MCF 10A (cell line): ENCODE data around the gene CPN2. TPM values are rescaled to one million over a fixed set of nuclear protein-coding genes. Genes with fewer than 3 reads are reported as not detected.

Experiments
- BruUV-seq: library from RNA; stranded (reverse); fragments of 400-500 nt; replicated peaks from 2 replicates; lab custom pipeline; 2021; lab: Mats Ljungman, UMichigan
- CTCF ChIA-PET: fragments of 300-600 bp; sonication (Branson Sonifier 250); formaldehyde crosslinking; extraction: SDS; loops from one replicate; lab custom pipeline; 2021; ENCODE audit warnings: antibody characterized with exemption, inconsistent platforms; lab: Yijun Ruan, JAX
- POLR2A ChIA-PET: fragments of 300-600, 350-650 bp; sonication (Branson Sonifier 250); formaldehyde crosslinking; extraction: SDS; loops from one replicate; lab custom pipeline; 2020; ENCODE audit warnings: antibody characterized with exemption, inconsistent platforms; lab: Yijun Ruan, JAX
- DNase-seq: peaks from one replicate; pipeline ENCODE4 v3.0.0-alpha.2; 2018; ENCODE audit not compliant: unreplicated experiment
- H3K27ac Mint-ChIP-seq: one replicate; pipeline ENCODE4 v1.8.0; 2022; ENCODE audit warnings: mild to moderate bottlenecking, low read depth, mixed read lengths; ENCODE audit not compliant: unreplicated experiment
- H3K27me3 Mint-ChIP-seq: one replicate; pipeline ENCODE4 v1.8.0; 2022; ENCODE audit warnings: mixed read lengths; ENCODE audit not compliant: insufficient read depth, unreplicated experiment
- H3K36me3 Mint-ChIP-seq: one replicate; pipeline ENCODE4 v1.8.0; 2022; ENCODE audit warnings: mild to moderate bottlenecking, moderate library complexity, mixed read lengths; ENCODE audit not compliant: insufficient read depth, unreplicated experiment
- H3K4me1 Mint-ChIP-seq: one replicate; pipeline ENCODE4 v1.8.0; 2022; ENCODE audit warnings: mixed read lengths; ENCODE audit not compliant: insufficient read depth, unreplicated experiment
- H3K4me3 Mint-ChIP-seq: one replicate; pipeline ENCODE4 v1.8.0; 2022; ENCODE audit warnings: mild to moderate bottlenecking, moderate library complexity, mixed read lengths; ENCODE audit not compliant: unreplicated experiment
- H3K9me3 Mint-ChIP-seq: one replicate; pipeline ENCODE4 v1.8.0; 2022; ENCODE audit warnings: mixed read lengths; ENCODE audit not compliant: unreplicated experiment
- intact Hi-C: fragments of 100-400 bp; cut with micrococcal nuclease; formaldehyde crosslinking; loops from 2 replicates; pipeline ENCODE4 v1.14.1; 2022
- total RNA-seq: library from RNA; stranded (reverse); gene quantifications from 2 replicates; pipeline ENCODE4 v1.2.3, GENCODE V29; 2022
- TF ChIP-seq, protein P1 (sequence below): fragments of 200-600 bp; IDR thresholded peaks from one replicate; pipeline ENCODE4 v1.8.0; 2022; ENCODE audit warnings: antibody characterized with exemption, mild to moderate bottlenecking; ENCODE audit not compliant: unreplicated experiment

The CPN2 gene
- total RNA-seq, 1 experiment from 2014 or later: not detected

DNA sequence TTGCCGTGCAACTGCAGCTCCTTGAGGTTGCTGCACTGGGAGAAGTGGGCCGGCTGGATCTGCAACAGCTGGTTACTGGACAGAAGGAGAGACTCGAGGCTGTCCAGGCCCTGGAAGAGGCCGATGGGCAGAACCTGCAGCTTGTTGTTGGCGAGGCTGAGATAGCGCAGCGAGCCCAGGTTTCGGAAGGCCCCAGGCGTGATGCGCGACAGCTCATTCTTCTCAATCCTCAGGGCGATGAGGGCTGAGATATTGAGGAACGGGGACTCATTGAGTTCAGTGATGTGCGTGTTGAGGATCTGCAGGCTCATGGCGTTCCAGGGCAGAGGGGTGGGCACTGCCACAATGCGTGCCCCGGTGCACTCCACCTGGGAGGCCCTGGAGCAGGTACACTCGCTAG, 9.4 kb upstream of the CPN2 start:
- ChIA-PET CTCF (interaction anchor here (0.6 to 5.5 kb wide), 3 partner anchors 16 to 222 kb away, joined by 3 to 44 read pairs (median 7); no protein-coding TSS in a partner anchor), POLR2A (no interaction called here)
- intact Hi-C loops: no loop called here
- Mint-ChIP-seq H3K27me3 (peaks cover 56% of the 10 kb centered on the region), H3K4me3 (no peak overlapping the region), H3K4me1 (no peaks in the 10 kb centered on the region), H3K27ac (no peak overlapping the region), H3K36me3 (no peaks in the 10 kb centered on the region), H3K9me3 (no peaks in the 10 kb centered on the region)
- DNase-seq: no peak
- TF ChIP-seq, protein P1, sequence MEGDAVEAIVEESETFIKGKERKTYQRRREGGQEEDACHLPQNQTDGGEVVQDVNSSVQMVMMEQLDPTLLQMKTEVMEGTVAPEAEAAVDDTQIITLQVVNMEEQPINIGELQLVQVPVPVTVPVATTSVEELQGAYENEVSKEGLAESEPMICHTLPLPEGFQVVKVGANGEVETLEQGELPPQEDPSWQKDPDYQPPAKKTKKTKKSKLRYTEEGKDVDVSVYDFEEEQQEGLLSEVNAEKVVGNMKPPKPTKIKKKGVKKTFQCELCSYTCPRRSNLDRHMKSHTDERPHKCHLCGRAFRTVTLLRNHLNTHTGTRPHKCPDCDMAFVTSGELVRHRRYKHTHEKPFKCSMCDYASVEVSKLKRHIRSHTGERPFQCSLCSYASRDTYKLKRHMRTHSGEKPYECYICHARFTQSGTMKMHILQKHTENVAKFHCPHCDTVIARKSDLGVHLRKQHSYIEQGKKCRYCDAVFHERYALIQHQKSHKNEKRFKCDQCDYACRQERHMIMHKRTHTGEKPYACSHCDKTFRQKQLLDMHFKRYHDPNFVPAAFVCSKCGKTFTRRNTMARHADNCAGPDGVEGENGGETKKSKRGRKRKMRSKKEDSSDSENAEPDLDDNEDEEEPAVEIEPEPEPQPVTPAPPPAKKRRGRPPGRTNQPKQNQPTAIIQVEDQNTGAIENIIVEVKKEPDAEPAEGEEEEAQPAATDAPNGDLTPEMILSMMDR: no peak
- BruUV-seq: no TSS peak

DNA sequence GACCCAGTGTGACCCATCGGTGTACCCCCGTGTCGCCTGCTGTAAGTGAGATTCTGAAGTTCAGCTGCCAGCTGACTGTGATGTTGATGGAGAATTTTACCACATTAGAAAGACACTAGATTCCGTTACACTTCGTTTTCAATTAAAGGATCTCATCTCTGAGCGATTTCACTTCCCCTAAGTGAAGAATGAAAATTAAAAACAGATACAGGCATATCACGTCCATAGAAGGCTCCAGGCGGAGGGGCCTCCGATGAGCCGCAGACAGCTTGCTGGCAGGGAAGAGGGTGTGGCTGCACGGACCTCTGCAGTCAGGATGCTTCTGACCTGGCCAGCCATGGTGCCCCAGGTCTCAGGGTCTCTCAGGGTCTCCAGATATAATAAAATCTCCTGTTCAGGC, 6.6 kb upstream of the CPN2 start:
- CTCF ChIA-PET: interaction anchor here (2.0 kb wide), 1 partner anchor 14 kb away, joined by 6 read pairs; no protein-coding TSS in a partner anchor
- POLR2A ChIA-PET: interaction anchor here (2.0 kb wide), 1 partner anchor 14 kb away, joined by 6 read pairs; no protein-coding TSS in a partner anchor
- Mint-ChIP-seq H3K36me3 (no peaks in the 10 kb centered on the region), H3K4me3 (no peak overlapping the region), H3K27ac (no peak overlapping the region), H3K9me3 (no peaks in the 10 kb centered on the region), H3K27me3 (peaks cover 56% of the 10 kb centered on the region), H3K4me1 (no peaks in the 10 kb centered on the region)
- TF ChIP-seq, protein P1: no peak
- intact Hi-C loops: no loop called here
- BruUV-seq: no TSS peak
- DNase-seq: no peak

DNA sequence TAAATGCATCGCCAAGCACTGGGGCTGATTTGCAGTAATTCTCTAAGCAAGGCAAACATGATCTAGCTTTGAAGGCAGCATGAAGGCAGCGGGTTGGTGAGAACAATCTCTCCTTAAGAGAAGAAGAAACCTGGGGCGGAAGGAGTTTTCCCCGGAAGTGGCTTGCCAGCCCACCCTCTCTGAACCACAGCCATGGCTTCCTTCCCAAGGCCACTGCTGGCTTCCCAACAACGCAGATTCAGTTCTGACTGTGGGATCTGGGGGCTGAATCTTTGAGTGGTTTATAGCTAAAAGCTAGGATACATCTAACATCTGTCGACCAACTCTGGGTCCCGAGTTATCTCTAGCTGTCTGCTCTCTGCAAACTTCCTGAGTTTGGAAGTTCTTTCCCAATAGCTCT, 4.3 kb upstream of the CPN2 start:
- intact Hi-C loops: no loop called here
- no peak overlapping the region for H3K4me3 Mint-ChIP-seq
- H3K4me1 Mint-ChIP-seq: no peaks in the 10 kb centered on the region
- no peak overlapping the region for H3K27ac Mint-ChIP-seq
- H3K36me3 Mint-ChIP-seq: no peaks in the 10 kb centered on the region
- peaks cover 36% of the 10 kb centered on the region for H3K27me3 Mint-ChIP-seq
- no TSS peak for BruUV-seq
- H3K9me3 Mint-ChIP-seq: no peaks in the 10 kb centered on the region
- TF ChIP-seq, protein P1: no peak
- no peak for DNase-seq
- ChIA-PET POLR2A (no interaction called here), CTCF (interaction anchor here (0.9 to 1.6 kb wide), 3 partner anchors 9 to 574 kb away, joined by 3 to 12 read pairs (median 4); no protein-coding TSS in a partner anchor)

DNA sequence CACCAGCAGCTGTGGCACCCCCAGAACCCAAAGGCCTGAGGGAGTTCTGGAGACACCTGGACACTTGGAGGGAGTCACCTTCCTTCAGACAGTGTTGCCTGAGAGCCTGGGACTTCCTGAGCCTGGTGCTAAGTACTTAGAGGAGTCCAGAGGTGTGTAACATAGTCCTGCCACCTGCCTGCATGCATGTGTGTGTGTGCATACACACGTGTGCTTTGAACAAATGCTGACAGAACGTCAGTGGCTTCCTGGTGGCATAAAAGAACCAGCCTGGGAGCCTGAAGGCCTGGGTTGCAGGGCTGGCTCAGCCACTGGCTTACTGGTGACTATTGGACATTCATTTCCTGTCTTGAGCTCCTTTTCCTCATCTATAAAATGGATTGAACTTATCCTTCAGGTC, 3.2 kb upstream of the CPN2 start:
- peaks cover 26% of the 10 kb centered on the region for H3K27me3 Mint-ChIP-seq
- no peaks in the 10 kb centered on the region for H3K36me3 Mint-ChIP-seq
- BruUV-seq: no TSS peak
- TF ChIP-seq, protein P1: no peak
- no peaks in the 10 kb centered on the region for H3K9me3 Mint-ChIP-seq
- CTCF ChIA-PET: no interaction called here
- H3K4me3 Mint-ChIP-seq: no peak overlapping the region
- intact Hi-C loops: no loop called here
- H3K27ac Mint-ChIP-seq: no peak overlapping the region
- POLR2A ChIA-PET: no interaction called here
- H3K4me1 Mint-ChIP-seq: no peaks in the 10 kb centered on the region
- DNase-seq: no peak
